ENCODE data around the gene MAST4.

- TF ChIP-seq CTCF (IDR thresholded peaks at IDR 0.05; ENCODE audit: low read depth, low read length, missing input control) = no peak
- TF ChIP-seq EGR1 (IDR thresholded peaks at IDR 0.05; ENCODE audit: low read depth in 2 of 2) = no peak
- TF ChIP-seq FOXA1 (IDR thresholded peaks at IDR 0.05) = no peak
- no peak for TF ChIP-seq RAD21 (IDR thresholded peaks at IDR 0.05)
- TF ChIP-seq MAX (IDR thresholded peaks at IDR 0.05) = no peak
- no peak for TF ChIP-seq ATF3 (IDR thresholded peaks at IDR 0.05)
- TF ChIP-seq REST (IDR thresholded peaks at IDR 0.05) = no peak
- TF ChIP-seq YY1 (IDR thresholded peaks at IDR 0.05) = no peak
- no peak for TF ChIP-seq ZBTB33 (IDR thresholded peaks at IDR 0.05)
- no peak for TF ChIP-seq GABPA (IDR thresholded peaks at IDR 0.05 in 1 of 2, conservative IDR thresholded peaks at IDR 0.05 in 1 of 2)
These were observed 509.1 kb downstream of the MAST4 start for GRCh38 chr5:67105270-67105669.

All from liver (tissue), 3 donors.